WTC11 (cell line): ENCODE results near the gene NFS1. TPM values are rescaled to one million over a fixed set of nuclear protein-coding genes. Genes with fewer than 3 reads are reported as not detected.
"Not testable (repeated sequence)": the region's sequence is repeated elsewhere in the genome, so short reads cannot be mapped to it uniquely, and the experiment has no call there.

Experiments used
- ATAC-seq: fragments of 200-7000 bp; cut with Tn5 transposase; 2 replicates; pipeline ENCODE4 v1.10.0; 2021; ENCODE audit warnings: mild to moderate bottlenecking, moderate library complexity
- CTCF ChIA-PET: fragments of 300-600 bp; sonication (Branson Sonifier 250); formaldehyde crosslinking; loops from one replicate; lab custom pipeline; 2021; ENCODE audit warnings: antibody characterized with exemption; lab: Charles Lee
- POLR2A ChIA-PET: fragments of 350-600 bp; sonication (Branson Sonifier 250); formaldehyde crosslinking; loops from one replicate; lab custom pipeline; 2021; ENCODE audit warnings: antibody characterized with exemption; lab: Charles Lee
- DNase-seq: peaks from one replicate; pipeline ENCODE4 v3.0.0; 2021; ENCODE audit warnings: low spot score
- H3K27ac Mint-ChIP-seq: 2 replicates; pipeline ENCODE4 v1.8.0; 2021; ENCODE audit warnings: mixed read lengths
- H3K27me3 Mint-ChIP-seq: 2 replicates; pipeline ENCODE4 v1.8.0; 2021; ENCODE audit warnings: low read depth, mild to moderate bottlenecking, moderate library complexity, mixed read lengths
- H3K36me3 Mint-ChIP-seq: 2 replicates; pipeline ENCODE4 v1.8.0; 2021; ENCODE audit warnings: mixed read lengths
- H3K4me1 Mint-ChIP-seq: 2 replicates; pipeline ENCODE4 v1.8.0; 2022; ENCODE audit warnings: mixed read lengths
- H3K4me3 Mint-ChIP-seq: 2 replicates; pipeline ENCODE4 v1.8.0; 2021; ENCODE audit warnings: mild to moderate bottlenecking, moderate library complexity, mixed read lengths
- H3K9me3 Mint-ChIP-seq: 2 replicates; pipeline ENCODE4 v1.8.0; 2021; ENCODE audit warnings: mixed read lengths
- KAT7 ChIP-seq: sonication (generic); formaldehyde crosslinking; IDR thresholded peaks from 2 replicates; pipeline ENCODE4 v1.8.1; 2023; ENCODE audit warnings: missing genetic modification reagents, mild to moderate bottlenecking, borderline replicate concordance
- OVOL2 ChIP-seq: fragments of 250-450 bp; sonication (Bioruptor Pico); IDR thresholded peaks from 2 replicates; pipeline ENCODE4 v1.9.0; 2021; ENCODE audit warnings: mild to moderate bottlenecking, borderline replicate concordance
- total RNA-seq: library from RNA; stranded (reverse); gene quantifications from 3 replicates; pipeline ENCODE4 v1.2.3, GENCODE V29; 2021
- TF ChIP-seq, protein P1 (sequence below): sonication (generic); formaldehyde crosslinking; IDR thresholded peaks from 2 replicates; pipeline ENCODE4 v1.8.0; 2022; ENCODE audit warnings: mild to moderate bottlenecking, missing genetic modification reagents
- TF ChIP-seq, protein P2 (sequence below): sonication (generic); formaldehyde crosslinking; IDR thresholded peaks from 2 replicates; pipeline ENCODE4 v1.8.1; 2023; ENCODE audit warnings: mild to moderate bottlenecking, missing genetic modification reagents, moderate library complexity
- TF ChIP-seq, protein P3 (sequence below): sonication (generic); formaldehyde crosslinking; IDR thresholded peaks from 2 replicates; pipeline ENCODE4 v1.8.1; 2022; ENCODE audit warnings: mild to moderate bottlenecking, missing genetic modification reagents, moderate library complexity, borderline replicate concordance
- TF ChIP-seq, protein P4 (sequence below): sonication (generic); formaldehyde crosslinking; IDR thresholded peaks from 2 replicates; pipeline ENCODE4 v1.8.0; 2023; ENCODE audit warnings: mild to moderate bottlenecking, missing genetic modification reagents
- TF ChIP-seq, protein P5 (sequence below): fragments of 250-450 bp; sonication (Bioruptor Pico); IDR thresholded peaks from 2 replicates; pipeline ENCODE4 v1.9.0; 2021; ENCODE audit warnings: moderate library complexity, mild to moderate bottlenecking, inconsistent platforms, borderline replicate concordance
- TF ChIP-seq, protein P6 (sequence below): sonication (generic); formaldehyde crosslinking; IDR thresholded peaks from 2 replicates; pipeline ENCODE4 v1.8.1; 2023; ENCODE audit warnings: mild to moderate bottlenecking, missing genetic modification reagents

NFS1 gene
- total RNA-seq, 1 experiment from 2014 or later = 36.1 TPM

DNA sequence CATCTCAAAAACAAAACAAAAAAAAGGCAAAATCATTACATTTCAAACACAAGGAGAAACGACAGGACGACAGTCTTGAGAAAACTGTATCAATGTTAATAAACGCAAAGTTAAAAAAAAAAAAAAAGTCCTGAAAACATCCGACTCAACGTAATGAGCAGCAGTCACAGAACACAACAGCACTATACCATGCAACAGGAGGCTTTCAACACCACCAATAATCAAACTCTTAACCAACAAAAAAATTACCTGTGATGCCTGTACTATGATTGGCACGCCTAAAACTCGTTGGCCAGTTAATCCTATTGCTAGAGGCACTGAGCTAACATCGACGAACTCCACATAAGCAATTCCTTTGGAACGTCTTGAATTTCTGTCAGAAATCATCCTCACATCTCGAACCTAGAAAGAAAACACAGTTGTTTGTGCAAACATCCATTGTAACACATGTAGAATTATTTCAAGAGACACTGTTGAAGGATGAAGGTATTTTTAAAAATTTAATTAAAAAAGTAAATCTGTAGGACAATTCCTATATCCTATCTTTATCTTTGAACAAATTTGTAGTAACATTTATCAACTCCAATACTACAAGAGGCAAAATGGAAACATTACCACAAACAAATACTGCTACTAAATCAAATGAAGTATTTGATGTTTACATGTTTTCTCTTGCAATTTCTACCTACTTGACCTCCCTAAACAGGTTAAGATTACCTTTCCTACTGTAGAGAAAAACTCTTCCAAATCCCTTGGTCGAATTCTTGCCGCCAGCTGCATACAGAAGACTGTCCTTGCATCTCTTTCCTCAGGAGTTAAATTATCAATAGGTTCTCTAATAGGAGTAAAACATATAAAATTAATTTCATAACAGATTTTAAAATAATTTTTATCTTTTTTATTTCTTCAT lies 25.4 kb upstream of the NFS1 start:
- POLR2A ChIA-PET = interaction anchor here (0.6 to 0.8 kb wide), 2 partner anchors 16 to 17 kb away, joined by 3 to 4 read pairs; no protein-coding TSS in a partner anchor

DNA sequence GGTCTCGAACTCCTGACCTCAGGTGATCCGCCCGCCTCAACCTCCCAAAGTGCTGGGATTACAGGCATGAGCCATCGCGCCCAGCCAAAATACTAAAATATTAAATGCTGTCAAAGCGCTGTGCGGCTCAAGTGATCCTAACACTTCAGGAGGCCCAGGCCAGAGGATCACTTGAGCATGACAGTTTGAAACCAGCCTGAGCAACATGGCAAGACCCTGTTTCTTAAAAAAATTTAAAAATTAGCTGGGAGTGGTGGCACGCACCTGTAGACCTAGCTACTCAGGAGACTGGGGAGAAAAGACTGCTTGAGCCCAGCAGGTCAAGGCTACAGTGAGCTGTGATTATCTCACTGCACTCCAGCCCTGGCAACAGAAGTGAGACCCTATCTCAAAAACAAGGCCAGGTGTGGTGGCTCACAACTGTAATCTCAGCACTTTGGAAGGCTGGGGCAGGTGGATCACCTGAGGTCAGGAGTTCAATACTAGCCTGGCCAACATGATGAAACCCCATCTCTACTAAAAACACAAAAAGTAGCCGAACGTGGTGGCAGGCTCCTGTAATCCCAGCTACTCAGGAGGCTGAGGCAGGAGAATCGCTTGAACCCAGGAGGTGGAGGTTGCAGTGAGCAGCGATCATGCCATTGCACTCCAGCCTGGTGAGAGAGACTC lies 24.6 kb upstream of the NFS1 start:
- ATAC-seq, CTCF ChIA-PET, POLR2A ChIA-PET, H3K9me3 Mint-ChIP-seq, H3K27me3 Mint-ChIP-seq, H3K4me3 Mint-ChIP-seq, H3K4me1 Mint-ChIP-seq, DNase-seq, H3K27ac Mint-ChIP-seq: not testable (repeated sequence)
- peaks cover 84% of the 10 kb centered on the region for H3K36me3 Mint-ChIP-seq

More for the DNA sequence above, 25.4 kb upstream of the NFS1 start:
- Mint-ChIP-seq H3K27ac (0 out of 2 replicates have a peak overlapping the region, but pooled peaks have one; percentile 17), H3K4me3 (no peak overlapping the region), H3K4me1 (0 out of 2 replicates have a peak, but pooled peaks cover 4% of the 10 kb centered on the region), H3K9me3 (no peaks in the 10 kb centered on the region), H3K36me3 (peaks cover 84% of the 10 kb centered on the region), H3K27me3 (no peaks in the 10 kb centered on the region)
- TF ChIP-seq, protein P1, sequence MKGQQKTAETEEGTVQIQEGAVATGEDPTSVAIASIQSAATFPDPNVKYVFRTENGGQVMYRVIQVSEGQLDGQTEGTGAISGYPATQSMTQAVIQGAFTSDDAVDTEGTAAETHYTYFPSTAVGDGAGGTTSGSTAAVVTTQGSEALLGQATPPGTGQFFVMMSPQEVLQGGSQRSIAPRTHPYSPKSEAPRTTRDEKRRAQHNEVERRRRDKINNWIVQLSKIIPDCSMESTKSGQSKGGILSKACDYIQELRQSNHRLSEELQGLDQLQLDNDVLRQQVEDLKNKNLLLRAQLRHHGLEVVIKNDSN (CRISPR knock-in tag) = no peak
- no peak for TF ChIP-seq OVOL2
- TF ChIP-seq, protein P2, sequence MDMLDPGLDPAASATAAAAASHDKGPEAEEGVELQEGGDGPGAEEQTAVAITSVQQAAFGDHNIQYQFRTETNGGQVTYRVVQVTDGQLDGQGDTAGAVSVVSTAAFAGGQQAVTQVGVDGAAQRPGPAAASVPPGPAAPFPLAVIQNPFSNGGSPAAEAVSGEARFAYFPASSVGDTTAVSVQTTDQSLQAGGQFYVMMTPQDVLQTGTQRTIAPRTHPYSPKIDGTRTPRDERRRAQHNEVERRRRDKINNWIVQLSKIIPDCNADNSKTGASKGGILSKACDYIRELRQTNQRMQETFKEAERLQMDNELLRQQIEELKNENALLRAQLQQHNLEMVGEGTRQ (CRISPR knock-in tag) = no peak
- TF ChIP-seq, protein P3, sequence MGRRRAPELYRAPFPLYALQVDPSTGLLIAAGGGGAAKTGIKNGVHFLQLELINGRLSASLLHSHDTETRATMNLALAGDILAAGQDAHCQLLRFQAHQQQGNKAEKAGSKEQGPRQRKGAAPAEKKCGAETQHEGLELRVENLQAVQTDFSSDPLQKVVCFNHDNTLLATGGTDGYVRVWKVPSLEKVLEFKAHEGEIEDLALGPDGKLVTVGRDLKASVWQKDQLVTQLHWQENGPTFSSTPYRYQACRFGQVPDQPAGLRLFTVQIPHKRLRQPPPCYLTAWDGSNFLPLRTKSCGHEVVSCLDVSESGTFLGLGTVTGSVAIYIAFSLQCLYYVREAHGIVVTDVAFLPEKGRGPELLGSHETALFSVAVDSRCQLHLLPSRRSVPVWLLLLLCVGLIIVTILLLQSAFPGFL = no peak
- TF ChIP-seq KAT7 (CRISPR knock-in tag) = no peak
- CTCF ChIA-PET = no interaction called here
- ATAC-seq (no peak), DNase-seq (no peak)

DNA sequence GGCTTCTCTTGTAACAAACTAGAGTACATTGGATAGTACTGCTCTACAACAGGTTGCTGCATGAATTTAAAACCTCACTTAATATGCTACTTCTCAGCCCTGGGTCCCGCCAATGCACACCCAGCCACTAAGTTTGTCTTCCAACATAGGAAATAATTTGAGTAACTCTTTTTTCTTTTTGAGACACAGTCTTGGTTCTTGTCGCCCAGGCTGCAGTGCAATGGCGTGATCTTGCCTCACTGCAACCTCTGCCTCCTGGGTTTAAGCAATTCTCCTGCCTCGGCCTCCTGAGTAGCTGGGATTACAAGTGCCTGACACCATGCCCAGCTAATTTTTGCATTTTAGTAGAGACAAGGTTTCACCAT lies 24.1 kb upstream of the NFS1 start:
- CTCF ChIA-PET, DNase-seq, ATAC-seq, H3K9me3 Mint-ChIP-seq, H3K4me3 Mint-ChIP-seq, H3K27me3 Mint-ChIP-seq, H3K27ac Mint-ChIP-seq, H3K4me1 Mint-ChIP-seq: not testable (repeated sequence)
- H3K36me3 Mint-ChIP-seq = peaks cover 85% of the 10 kb centered on the region
- POLR2A ChIA-PET = interaction anchor here (0.6 kb wide), 1 partner anchor 21 kb away, joined by 3 read pairs; no protein-coding TSS in a partner anchor

DNA sequence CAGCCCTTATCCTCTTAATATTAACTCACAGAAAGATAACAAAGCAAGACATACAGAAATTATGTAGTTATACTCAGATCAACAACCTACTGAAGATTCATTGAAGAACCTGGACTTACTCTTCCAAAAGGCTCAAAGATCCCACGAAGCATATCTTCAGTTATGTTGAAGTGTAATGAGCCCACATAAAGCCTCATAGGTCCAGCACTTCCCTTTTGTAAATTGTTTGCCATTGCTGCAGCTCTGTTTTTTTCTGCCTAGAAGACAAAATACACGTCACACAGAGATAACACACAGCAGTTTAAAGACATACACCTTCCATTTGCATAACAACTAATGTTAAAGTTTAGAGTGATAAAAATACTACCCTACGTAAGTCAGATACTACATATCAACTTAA lies 22.5 kb upstream of the NFS1 start:
- CTCF ChIA-PET = no interaction called here
- DNase-seq (no peak), ATAC-seq (no peak)
- POLR2A ChIA-PET = interaction anchor here (0.5 kb wide), 1 partner anchor 202 kb away, joined by 6 read pairs; no protein-coding TSS in a partner anchor
- no peaks in the 10 kb centered on the region for H3K27me3 Mint-ChIP-seq
- TF ChIP-seq, protein P4, sequence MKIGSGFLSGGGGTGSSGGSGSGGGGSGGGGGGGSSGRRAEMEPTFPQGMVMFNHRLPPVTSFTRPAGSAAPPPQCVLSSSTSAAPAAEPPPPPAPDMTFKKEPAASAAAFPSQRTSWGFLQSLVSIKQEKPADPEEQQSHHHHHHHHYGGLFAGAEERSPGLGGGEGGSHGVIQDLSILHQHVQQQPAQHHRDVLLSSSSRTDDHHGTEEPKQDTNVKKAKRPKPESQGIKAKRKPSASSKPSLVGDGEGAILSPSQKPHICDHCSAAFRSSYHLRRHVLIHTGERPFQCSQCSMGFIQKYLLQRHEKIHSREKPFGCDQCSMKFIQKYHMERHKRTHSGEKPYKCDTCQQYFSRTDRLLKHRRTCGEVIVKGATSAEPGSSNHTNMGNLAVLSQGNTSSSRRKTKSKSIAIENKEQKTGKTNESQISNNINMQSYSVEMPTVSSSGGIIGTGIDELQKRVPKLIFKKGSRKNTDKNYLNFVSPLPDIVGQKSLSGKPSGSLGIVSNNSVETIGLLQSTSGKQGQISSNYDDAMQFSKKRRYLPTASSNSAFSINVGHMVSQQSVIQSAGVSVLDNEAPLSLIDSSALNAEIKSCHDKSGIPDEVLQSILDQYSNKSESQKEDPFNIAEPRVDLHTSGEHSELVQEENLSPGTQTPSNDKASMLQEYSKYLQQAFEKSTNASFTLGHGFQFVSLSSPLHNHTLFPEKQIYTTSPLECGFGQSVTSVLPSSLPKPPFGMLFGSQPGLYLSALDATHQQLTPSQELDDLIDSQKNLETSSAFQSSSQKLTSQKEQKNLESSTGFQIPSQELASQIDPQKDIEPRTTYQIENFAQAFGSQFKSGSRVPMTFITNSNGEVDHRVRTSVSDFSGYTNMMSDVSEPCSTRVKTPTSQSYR = no peak
- TF ChIP-seq, protein P5, sequence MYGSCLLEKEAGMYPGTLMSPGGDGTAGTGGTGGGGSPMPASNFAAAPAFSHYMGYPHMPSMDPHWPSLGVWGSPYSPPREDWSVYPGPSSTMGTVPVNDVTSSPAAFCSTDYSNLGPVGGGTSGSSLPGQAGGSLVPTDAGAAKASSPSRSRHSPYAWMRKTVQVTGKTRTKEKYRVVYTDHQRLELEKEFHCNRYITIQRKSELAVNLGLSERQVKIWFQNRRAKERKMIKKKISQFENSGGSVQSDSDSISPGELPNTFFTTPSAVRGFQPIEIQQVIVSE = no peak
- TF ChIP-seq, protein P6, sequence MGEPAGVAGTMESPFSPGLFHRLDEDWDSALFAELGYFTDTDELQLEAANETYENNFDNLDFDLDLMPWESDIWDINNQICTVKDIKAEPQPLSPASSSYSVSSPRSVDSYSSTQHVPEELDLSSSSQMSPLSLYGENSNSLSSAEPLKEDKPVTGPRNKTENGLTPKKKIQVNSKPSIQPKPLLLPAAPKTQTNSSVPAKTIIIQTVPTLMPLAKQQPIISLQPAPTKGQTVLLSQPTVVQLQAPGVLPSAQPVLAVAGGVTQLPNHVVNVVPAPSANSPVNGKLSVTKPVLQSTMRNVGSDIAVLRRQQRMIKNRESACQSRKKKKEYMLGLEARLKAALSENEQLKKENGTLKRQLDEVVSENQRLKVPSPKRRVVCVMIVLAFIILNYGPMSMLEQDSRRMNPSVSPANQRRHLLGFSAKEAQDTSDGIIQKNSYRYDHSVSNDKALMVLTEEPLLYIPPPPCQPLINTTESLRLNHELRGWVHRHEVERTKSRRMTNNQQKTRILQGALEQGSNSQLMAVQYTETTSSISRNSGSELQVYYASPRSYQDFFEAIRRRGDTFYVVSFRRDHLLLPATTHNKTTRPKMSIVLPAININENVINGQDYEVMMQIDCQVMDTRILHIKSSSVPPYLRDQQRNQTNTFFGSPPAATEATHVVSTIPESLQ (CRISPR knock-in tag) = no peak
- 0 out of 2 replicates have a peak, but pooled peaks cover 4% of the 10 kb centered on the region for H3K4me1 Mint-ChIP-seq
- H3K27ac Mint-ChIP-seq = peak overlapping the region; percentile 89
- peaks cover 90% of the 10 kb centered on the region for H3K36me3 Mint-ChIP-seq
- no peak overlapping the region for H3K4me3 Mint-ChIP-seq
- H3K9me3 Mint-ChIP-seq = no peaks in the 10 kb centered on the region
